Stimulated activated CD4-positive, alpha-beta T cell treated with anti-CD3 and anti-CD28 coated beads, Interleukin-4, amount 100 ng/mL, for 4 hours (primary cell): ENCODE measurements around the gene GRAMD2B.

ENCODE experiments used
- DNase-seq, 2 experiments: peaks; one replicate each; pipeline ENCODE4 v3.0.0-alpha.2; 2020

Gene GRAMD2B

DNA sequence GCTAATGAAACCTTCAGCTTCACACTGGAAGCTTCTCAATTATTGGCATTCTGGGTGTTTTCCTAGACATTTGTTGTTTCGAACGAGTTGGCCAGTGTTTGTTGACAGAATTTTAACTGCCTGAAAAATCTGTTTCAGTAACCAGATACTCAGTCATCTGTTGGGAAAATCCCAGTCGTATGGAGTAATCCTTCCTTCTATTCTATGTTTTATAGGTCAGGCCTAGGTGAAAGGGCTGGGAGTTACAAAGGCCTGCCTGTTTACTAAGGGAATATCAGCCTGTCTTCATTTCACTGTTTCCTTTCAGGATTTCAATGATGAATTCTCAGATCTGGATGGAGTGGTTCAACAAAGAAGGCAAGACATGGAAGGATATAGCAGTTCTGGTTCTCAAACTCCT, 59.9 kb downstream of the GRAMD2B start:
- no peak for DNase-seq

DNA sequence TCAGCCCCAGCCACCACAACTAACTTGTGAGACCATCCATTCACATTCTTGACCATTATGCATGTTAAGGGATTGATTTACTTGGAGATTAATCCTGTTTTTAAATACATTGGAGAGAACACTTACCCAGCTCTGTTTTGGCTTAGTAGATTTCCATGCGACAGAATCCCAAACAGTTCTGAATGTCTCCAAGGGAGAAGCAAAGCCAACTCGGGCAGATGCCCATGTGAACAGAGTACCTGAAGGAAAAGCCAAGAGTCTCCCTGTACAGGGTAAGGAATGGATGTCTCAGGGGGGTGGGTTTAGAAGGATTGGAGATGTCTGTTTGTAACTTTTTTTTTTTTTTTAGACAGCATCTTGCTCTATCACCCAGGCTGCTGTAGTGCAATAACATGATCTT, 61.0 kb downstream of the GRAMD2B start:
- DNase-seq = no peak

DNA sequence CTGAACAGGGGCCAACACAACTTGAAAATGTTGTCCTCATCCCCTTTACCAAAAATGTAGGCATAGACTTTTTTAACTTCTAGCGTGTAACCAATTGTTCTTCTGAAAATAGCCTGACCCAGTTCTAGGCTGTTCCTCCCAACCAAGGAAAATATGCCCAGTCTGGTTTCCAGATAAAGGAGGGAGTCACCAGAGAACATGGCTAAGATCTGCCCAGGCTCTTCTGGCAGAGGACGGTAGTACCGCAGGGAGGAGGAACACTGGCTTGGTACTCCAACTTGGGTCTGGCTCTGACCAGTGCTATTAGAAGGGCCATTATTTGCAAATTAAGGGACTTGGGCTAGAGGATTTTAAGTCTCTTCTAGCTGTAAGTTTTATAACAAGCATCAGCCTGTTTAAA, 63.1 kb downstream of the GRAMD2B start:
- DNase-seq = no peak

DNA sequence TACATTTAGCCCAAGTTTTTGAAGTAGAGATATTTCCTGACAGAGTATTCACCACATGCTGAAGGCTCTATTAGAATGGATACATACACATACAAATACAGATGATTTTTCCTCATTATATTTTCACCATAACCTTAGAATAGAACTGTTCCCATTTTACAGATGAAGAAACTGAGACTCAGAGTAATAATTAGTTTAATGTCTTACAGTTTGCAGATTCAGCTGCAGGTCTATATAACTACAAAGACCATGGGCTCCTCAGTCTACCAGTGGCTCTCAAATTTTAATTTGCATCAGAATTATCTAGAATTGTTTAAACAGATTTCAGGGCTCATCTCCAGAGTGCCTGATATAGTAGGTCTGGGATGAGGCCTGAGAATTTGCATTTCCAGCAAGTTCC, 64.4 kb downstream of the GRAMD2B start:
- no peak for DNase-seq

DNA sequence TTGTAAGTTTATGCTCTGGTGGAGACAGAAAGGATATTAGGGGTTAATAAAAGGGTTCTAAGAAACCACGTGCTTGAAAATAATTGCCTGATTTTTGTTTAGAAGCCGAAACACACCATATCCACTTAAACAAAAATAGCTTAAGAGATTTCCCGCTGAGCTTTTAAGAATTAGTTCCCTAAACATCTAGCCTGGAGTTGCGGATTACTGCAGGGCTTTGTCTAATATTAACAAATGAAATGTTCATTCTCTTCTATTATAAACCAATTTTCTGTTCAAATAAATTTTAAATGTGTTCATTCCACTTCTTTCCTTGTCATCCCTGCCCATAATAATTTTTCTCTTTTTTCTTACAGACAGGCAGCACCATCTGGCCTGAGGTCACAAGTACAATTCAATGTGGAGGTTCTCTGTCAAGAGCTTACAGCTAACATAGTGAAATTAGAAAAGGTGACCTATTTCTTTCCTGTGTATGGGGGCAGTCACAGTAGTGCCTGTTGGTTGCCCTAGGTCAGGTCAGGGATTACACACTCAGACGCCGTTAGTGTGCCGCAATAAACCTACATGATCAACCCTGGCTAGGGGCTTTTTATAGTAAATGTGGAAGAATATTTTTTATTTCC, 65.3 kb downstream of the GRAMD2B start:
- DNase-seq = no peak

DNA sequence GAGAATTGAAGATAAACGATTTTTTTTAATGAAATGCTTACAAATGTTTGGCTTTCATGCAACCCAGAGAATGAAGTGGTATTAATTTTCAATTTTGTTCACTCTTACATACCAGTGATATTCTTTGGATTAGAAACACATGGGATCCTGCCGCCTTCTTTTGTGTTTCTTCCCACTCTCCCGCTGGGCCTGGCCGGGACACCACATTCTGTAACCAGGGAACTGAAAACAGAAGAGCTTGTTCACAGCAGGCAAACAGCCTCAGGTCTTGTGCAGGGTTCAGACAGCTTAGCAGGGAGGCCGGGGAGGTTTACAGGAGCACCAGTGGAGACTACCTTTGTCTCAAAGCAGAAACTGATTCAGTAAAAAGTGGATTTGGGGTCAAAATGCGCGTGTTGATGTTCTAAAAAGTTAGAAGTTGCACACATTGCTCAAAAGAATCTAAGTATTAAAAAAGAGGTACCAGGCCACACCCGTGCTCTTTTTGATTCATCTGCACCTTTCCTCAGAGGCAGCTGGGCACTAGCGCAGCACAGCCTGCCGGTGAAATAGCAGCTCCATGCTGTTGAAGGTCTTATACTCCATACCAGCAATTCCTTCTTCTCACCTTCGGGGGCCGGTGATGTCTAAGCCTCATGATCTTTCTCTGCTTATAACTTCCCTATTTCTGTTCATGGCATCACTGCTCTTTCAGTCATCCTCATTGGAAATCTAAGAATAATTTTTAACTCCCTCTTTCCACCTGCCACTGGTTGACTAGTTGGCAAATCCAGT, 67.1 kb downstream of the GRAMD2B start:
- no peak for DNase-seq

DNA sequence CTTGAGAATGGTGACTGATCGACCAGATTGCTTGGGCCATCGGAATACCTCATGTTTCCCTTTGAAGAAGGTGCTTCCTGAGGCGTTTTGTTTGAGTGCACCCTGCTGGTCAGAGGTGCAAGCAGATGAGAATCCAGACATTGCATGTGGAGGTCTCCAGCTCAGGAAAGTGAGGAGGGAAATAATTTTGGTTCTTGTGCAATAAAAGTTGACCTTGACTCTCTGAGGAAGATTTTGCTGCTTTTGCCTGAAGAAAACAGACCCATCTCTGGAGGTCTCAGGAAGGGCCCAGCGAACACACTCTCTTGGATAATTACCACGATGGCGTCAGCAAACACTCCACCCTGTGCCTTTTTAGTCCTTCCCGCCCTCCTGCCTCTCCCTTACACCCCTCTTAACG, 69.7 kb downstream of the GRAMD2B start:
- DNase-seq = no peak

DNA sequence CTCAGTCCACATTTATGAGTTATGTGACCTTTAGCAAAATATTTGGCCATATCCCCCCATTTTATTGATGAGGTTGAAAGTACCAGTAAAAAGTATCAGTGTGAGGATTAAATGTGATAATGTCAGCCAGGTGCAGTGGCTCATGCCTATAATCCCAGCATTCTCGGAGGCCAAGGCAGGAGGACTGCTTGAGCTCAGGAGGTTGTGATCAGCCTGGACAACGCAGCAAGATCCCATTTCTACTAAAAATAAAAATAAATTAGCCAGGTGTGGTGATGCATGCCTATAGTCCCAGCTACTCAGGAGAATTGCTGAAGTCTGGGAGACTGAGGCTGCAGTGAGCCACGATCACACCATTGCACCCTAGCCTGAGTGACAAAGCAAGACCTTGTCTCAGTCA, 71.2 kb downstream of the GRAMD2B start:
- no peak for DNase-seq

DNA sequence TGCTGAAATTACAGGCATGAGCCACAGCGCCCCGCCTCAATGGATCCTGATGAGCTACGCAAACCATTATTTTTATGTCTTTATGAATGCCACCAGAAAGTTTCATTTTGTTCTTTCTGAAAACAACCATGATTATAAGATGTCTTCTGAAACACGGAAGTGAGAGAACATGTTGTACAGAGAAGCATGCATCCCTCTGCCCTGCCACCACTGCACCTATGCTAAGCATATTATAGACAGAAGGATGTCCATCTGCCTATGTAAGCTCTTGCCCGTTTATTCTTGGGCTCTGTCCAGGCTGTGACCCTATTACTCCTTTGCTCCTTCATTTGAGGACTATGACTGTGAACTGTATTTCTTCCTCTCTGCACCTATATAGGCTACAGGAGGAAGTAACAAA, 74.3 kb downstream of the GRAMD2B start:
- DNase-seq = no peak

DNA sequence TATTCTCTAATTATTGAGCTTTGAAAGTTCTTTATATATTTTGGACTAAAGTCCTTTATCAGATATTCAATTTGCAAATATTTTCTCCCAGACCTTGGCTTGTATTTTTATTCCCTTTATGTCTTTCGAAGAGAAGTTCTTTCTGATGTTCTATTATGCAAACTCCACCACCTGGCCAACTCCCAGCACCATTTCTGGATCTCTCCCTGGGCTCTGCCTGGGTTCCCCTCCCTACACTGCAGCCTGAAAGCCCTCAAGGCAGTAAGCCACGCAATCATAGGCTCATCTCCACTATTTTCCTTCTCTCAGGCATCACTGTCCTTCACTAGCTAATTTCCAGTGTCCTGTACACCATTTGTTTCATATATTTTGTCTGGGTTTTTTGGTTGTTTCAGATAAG, 76.1 kb downstream of the GRAMD2B start:
- no peak for DNase-seq

DNA sequence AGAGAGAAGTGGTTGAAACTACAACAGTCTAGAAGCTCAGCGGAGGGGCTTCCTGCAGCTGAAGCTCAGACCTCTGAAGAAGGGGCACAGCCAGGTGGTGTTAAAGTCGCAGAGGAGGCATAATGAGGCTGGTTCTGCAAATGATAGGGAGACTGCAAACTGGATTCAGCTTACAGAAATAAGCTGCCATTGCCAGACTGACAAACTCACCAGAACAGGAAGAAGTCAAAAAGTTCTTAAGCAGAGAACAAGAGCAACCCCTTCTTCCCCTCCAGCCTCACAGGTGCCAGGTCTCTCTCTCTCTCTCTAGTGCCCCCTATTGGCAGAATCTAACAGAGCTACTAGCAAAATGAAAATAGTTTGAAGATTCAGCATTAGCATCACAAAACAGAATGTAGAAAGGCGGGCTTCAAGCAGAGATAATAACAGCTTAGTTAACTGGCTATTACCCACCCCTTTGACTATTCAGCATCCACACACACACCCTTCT, 76.7 kb downstream of the GRAMD2B start:
- DNase-seq = no peak

DNA sequence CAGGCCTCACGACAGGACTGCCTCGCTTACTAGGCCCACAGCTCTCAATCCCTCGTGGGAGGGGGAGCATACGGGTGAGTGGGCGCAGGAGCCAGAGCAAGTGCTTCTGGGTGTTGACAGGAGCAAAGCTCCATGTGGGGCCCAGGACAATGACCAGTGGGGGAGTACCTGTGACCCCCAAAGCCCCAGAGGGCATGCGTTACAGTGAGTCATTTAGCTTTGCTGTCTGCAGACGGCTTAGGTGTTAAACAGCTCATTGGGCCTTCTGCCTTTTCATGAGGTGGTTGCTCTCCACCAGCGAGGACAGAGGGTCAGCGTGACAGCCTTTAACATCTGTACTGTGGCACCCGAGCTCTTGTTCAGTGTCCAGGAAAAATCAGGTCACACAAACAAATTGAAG, 78.2 kb downstream of the GRAMD2B start:
- DNase-seq = no peak

DNA sequence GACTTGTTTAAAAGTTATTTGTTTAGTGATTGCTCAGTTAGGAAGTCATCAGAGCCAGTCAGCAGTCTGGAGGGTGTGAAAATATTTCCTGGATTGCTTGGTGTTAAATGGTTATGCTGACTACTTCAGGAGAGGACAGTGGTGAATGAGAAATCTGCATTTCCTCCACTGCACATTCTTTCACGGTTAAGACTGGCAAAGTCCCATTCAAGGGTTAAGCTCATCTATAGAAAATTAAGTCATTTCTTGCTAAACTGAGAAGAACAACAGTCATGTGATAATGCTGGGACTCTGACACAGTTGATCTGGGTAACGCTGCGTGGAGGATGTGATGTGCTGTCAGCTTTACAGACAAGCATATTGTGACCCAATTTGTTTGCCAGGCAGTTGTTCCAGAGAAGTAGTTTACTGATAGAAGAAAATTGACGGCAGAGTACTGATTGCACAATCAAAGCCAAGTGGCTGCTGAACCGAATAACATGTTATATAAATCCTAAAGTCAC, 80.4 kb downstream of the GRAMD2B start:
- no peak for DNase-seq

DNA sequence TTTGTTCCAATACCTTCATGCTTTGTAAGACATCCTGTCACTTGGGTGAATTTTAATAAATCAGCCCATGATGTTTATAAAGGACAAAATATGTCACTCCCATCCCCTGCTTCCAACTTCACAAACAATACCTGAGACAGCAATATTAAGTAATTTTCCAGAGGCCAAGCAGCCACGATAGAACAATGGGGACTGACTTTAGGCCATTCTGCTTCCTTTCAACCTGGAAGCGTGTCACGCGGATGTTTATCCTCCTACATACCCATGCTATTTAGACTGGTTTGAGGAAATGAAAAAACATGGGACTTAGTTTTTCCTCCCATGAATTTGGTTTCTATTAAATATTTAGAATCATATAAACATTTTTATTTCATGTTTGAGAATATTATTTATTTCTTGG, 82.9 kb downstream of the GRAMD2B start:
- DNase-seq = no peak

DNA sequence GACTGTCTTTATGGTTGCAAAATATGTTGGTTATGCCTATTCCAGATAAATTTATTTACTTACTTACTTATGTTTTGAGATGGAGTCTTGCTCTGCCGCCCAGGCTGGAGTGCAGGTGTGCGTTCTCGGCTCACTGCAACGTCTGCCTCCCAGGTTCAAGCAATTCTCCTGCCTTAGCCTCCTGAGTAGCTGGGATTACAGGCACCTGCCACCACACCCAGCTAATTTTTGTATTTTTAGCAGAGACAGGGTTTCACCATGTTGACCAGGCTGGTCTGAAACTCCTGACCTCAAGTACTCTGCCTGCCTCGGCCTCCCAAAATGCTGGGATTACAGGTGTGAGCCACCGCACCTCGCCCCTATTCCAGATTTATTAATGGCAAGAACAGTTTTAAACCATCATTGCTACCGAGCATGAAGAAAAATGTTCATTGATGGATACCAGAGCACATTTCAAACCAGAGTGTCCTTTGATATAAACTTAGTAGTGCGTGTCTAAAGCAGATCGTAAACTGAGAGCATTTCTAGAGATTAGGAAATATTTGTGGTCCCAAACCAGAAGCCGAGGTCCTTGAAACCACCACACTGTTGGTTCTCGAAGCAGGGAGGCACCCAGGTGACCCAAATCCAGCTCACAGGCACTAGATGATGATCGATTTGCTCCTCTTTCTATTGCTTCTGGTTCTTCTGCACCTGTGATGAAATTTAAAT, 85.2 kb downstream of the GRAMD2B start:
- DNase-seq = no peak

DNA sequence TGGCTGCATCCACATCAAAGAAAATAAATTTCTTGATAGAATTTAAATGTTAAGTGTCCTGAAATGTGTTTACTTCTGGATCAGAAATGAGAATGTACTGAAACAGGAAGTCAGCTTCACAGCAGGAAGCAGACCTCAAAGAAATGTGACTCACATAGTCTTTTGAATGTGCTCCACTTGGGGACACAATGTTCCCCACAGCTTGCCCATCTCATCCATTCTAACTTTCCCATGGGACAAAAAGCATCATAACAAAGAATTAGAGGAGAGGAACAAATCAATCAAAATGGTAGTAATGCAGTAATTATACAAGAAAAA, 85.7 kb downstream of the GRAMD2B start:
- no peak for DNase-seq

DNA sequence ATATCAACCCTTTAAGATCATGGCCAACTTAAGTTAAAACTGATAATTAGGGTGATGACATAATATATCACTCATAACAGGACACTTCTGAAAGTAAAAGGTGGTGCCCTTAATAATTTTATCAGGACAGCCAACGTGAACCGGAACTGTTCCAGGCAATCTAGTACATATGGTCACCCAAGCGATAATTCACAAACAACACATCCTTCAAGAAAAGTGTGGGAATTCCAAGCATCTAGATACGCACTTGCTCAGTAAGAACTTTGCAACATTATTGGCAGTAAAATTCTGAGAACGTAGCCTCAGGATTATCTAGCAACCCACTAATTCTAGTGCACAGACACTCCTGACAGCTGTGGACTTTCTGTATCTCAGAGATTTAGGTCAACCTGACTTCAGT, 86.1 kb downstream of the GRAMD2B start:
- no peak for DNase-seq

DNA sequence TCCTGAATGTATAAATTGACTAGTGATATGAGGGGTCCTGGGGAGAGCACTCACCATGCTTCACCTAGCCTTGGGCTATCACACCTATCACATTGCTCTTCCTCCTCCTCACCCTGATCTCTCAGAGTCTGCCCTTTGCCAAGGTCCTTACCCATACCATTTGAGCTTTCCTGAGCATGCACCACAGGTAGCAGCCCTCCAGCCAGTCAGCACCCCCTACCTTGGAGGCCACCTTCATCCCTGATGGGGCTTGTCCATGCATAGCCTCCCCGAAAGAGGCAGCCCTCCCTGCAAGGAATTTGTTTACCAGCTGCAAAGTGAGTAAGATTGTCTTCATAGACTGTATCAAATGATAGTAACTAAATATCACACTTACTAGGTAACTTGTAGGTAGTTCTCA, 88.8 kb downstream of the GRAMD2B start:
- DNase-seq = no peak

DNA sequence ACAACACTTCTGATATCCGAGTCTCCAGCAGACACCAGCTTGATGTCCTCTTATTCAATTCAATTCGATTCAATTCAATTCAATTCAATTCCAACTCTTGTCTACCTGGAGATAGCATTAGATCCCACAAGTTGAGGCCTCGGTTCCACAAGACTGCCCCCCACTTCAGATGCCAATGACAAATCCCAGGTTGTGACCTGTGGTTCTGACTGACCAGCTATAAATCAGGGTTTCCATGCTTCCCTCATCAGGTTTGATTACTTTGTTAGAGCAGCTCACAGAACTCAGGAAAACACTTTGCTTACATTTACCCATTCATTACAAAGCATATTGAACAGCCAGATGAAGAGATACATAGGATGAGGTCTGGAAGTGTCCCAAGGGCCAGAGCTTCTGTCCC, 89.2 kb downstream of the GRAMD2B start:
- no peak for DNase-seq

DNA sequence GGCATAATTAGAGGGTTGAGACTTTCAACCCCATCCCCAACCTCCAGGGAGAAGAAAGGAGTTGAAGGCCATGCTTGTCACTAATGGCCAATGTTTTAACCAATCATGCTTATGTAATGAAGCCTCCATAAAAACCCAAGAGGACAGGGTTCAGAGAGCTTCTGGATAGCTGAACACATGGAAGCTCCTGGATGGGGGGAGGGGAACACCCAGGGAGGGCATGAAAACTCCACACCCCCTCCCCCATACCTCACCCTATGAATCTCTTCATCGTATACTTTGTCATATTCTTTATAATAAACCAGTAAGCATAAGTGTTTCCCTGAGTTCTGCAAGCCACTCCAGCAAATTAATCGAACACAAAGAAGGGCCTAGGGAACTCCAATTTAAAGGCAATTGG, 90.1 kb downstream of the GRAMD2B start:
- no peak for DNase-seq

DNA sequence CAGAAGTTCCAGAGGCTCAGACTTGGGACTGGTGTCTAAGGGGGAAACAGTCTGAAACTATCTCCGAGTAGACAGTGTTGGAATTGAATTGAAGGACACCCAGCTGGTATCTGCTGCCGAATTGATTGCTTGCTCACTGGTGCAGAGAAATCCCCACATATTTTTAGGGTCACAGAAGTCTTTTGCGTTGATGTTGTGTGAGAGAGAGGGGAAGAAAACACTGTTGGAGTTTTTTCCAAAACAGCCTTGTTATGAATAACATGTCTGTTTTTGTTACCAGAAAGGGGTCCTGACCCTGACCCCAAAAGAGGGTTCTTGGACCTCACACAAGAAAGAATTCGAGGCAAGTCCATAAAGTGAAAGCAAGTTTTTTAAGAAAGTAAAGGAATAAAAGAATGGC, 90.5 kb downstream of the GRAMD2B start:
- no peak for DNase-seq

DNA sequence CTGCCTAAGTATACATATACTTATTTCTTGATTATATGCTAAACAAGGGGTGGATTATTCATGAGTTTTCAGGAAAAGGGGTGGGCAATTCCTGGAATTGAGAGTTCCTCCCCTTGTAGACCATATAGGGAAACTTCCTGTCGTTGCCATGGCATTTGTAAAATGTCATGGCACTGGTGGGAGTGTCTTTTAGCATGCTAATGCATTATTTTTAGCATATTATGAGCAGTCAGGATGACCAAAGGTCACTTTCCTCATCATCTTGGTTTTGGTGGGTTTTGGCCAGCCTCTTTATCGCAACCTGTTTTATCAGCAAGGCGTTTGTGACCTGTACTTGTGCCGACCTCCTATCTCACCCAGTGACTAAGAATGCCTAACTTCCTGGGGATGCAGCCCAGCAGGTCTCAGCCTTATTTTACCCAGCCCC, 90.9 kb downstream of the GRAMD2B start:
- no peak for DNase-seq

DNA sequence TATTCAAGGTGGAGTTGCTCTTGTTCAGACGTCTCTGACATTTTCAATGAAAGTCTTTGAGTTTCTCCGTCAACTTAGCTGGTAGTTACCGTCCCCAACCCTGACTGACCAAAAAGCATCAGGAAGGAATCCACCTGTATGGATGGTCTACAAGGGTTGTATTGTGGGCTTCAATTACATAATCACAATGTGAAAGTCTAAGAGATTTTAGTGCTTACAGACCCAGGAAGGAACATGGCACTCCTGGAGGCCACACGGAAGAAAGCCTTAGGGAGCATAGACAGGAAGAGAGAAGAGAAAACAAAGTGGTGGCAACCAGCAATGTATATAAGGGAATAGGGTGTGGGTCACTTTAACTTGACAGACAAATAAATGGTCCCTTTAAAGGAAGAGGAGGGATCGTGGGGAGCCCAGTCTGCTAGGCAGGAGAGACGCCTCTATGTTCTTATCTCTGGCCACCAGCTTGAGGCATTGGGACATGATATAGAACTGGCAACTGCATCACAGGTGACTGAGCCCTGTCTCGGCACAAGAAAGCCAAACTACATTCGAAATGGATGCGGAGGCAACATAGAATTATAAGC, 91.4 kb downstream of the GRAMD2B start:
- no peak for DNase-seq

DNA sequence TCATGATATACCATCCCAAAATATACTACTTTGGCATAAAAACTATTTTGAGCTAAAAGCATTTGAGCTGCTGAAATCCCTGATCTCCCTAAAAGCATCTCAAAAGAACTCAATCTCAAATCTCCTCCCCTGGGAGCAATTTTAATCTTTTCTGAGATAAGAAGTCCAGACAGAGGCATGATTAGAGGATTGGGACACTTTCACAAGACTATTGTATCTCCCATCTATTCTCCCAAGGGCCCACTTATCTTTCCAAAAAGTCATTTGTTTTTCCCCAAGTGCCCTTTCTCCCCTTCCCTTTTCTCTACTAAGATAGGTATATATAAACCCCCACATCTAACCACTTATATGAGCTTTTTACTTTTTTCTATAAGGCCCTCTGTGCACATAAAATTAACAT, 92.1 kb downstream of the GRAMD2B start:
- DNase-seq = no peak
